ENCODE measurements around the gene KDM5B. TPM values are rescaled to one million over a fixed set of nuclear protein-coding genes. Genes with fewer than 3 reads are reported as not detected.
A peak's percentile ranks its signal among the peaks of the same experiment; 100 is the strongest.

Gene KDM5B
- total RNA-seq, 1 experiment from 2014 or later = 71.2 TPM

GRCh38 chr1:202762019-202762418, 46.2 kb downstream of the KDM5B start:
- intact Hi-C loops (cut with micrococcal nuclease; ENCODE audit: unreplicated experiment) = no loop called here
- H3K27me3 ChIP-seq (replicated peaks; ENCODE audit: insufficient read depth, low read depth, low read length, poor library complexity) = no peaks in the 10 kb centered on the region
- BruUV-seq (replicated peaks) = no TSS peak
- ChIA-PET CTCF (interaction anchor here (0.6 kb wide), 1 partner anchor 70 kb away, joined by 3 read pairs; no protein-coding TSS in a partner anchor), POLR2A (ENCODE audit: low non-redundant PET) (interaction anchor here (0.7 kb wide), 1 partner anchor 21 kb away, joined by 3 read pairs; no protein-coding TSS in a partner anchor)
- H3K9me3 ChIP-seq (ENCODE audit: low read depth, low read length, poor library complexity, severe bottlenecking) = no peaks in the 10 kb centered on the region
- no peak for TF ChIP-seq EZH2 (IDR thresholded peaks at IDR 0.05; ENCODE audit: borderline replicate concordance, low read depth, low read length, poor library complexity, severe bottlenecking)
- no peak for TF ChIP-seq CTCF (conservative IDR thresholded peaks at IDR 0.05; ENCODE audit: low read depth, low read length)
- no peak overlapping the region for H3K4me3 ChIP-seq (ENCODE audit: low read depth, low read length, poor library complexity, severe bottlenecking)
- peaks cover 50% of the 10 kb centered on the region for H3K36me3 ChIP-seq (ENCODE audit: insufficient read depth, low read length, poor library complexity, severe bottlenecking)
- peak; percentile 11 for DNase-seq (ENCODE audit: low spot score)
- H3K27ac ChIP-seq (ENCODE audit: low read depth, low read length, poor library complexity, severe bottlenecking) = no peak overlapping the region
- H3K4me1 ChIP-seq (ENCODE audit: insufficient read depth, low read length, poor library complexity, severe bottlenecking) = peaks cover 8% of the 10 kb centered on the region

GRCh38 chr1:202760589-202760988, 47.6 kb downstream of the KDM5B start:
- peaks cover 65% of the 10 kb centered on the region for H3K36me3 ChIP-seq (ENCODE audit: insufficient read depth, low read length, poor library complexity, severe bottlenecking)
- POLR2A ChIA-PET (ENCODE audit: low non-redundant PET) = no interaction called here

GRCh38 chr1:202756391-202756790, 51.8 kb downstream of the KDM5B start:
- POLR2A ChIA-PET (ENCODE audit: low non-redundant PET) = no interaction called here
- CTCF ChIA-PET = no interaction called here

More at GRCh38 chr1:202760589-202760988, 47.6 kb downstream of the KDM5B start:
- Histone ChIP-seq H3K4me3 (ENCODE audit: low read depth, low read length, poor library complexity, severe bottlenecking) (no peak overlapping the region), H3K27ac (ENCODE audit: low read depth, low read length, poor library complexity, severe bottlenecking) (no peak overlapping the region), H3K4me1 (ENCODE audit: insufficient read depth, low read length, poor library complexity, severe bottlenecking) (peaks cover 8% of the 10 kb centered on the region), H3K9me3 (ENCODE audit: low read depth, low read length, poor library complexity, severe bottlenecking) (no peaks in the 10 kb centered on the region), H3K27me3 (replicated peaks; ENCODE audit: insufficient read depth, low read depth, low read length, poor library complexity) (no peaks in the 10 kb centered on the region)
- CTCF ChIA-PET = no interaction called here
- DNase-seq (ENCODE audit: low spot score) = no peak
- BruUV-seq (replicated peaks) = no TSS peak
- TF ChIP-seq CTCF (conservative IDR thresholded peaks at IDR 0.05; ENCODE audit: low read depth, low read length) (no peak), EZH2 (IDR thresholded peaks at IDR 0.05; ENCODE audit: borderline replicate concordance, low read depth, low read length, poor library complexity, severe bottlenecking) (no peak)
- intact Hi-C loops (cut with micrococcal nuclease; ENCODE audit: unreplicated experiment) = no loop called here

More at GRCh38 chr1:202756391-202756790, 51.8 kb downstream of the KDM5B start:
- no peaks in the 10 kb centered on the region for H3K27me3 ChIP-seq (replicated peaks; ENCODE audit: insufficient read depth, low read depth, low read length, poor library complexity)
- no peak for TF ChIP-seq CTCF (conservative IDR thresholded peaks at IDR 0.05; ENCODE audit: low read depth, low read length)
- TF ChIP-seq EZH2 (IDR thresholded peaks at IDR 0.05; ENCODE audit: borderline replicate concordance, low read depth, low read length, poor library complexity, severe bottlenecking) = no peak
- H3K36me3 ChIP-seq (ENCODE audit: insufficient read depth, low read length, poor library complexity, severe bottlenecking) = peaks cover 79% of the 10 kb centered on the region
- DNase-seq (ENCODE audit: low spot score) = no peak
- BruUV-seq (replicated peaks) = no TSS peak
- no peaks in the 10 kb centered on the region for H3K4me1 ChIP-seq (ENCODE audit: insufficient read depth, low read length, poor library complexity, severe bottlenecking)
- intact Hi-C loops (cut with micrococcal nuclease; ENCODE audit: unreplicated experiment) = loop anchor here (10.0 kb wide), 2 partner anchors 98 to 238 kb away; no protein-coding TSS in a partner anchor
- no peak overlapping the region for H3K4me3 ChIP-seq (ENCODE audit: low read depth, low read length, poor library complexity, severe bottlenecking)
- no peak overlapping the region for H3K27ac ChIP-seq (ENCODE audit: low read depth, low read length, poor library complexity, severe bottlenecking)
- H3K9me3 ChIP-seq (ENCODE audit: low read depth, low read length, poor library complexity, severe bottlenecking) = no peaks in the 10 kb centered on the region
